Ovary (tissue), 10 donors: ENCODE measurements around the gene KRTCAP3. TPM values are rescaled to one million over a fixed set of nuclear protein-coding genes. Genes with fewer than 3 reads are reported as not detected.
A peak's percentile ranks its signal among the peaks of the same experiment; 100 is the strongest.

Experiments used
- DNase-seq, 5 donors: peaks; one replicate each; pipeline ENCODE4 v3.0.0-alpha.2; 2019 to 2020
- H3K27ac ChIP-seq, 2 donors: fragments of 200-600 bp; one replicate each; pipeline versions ENCODE4 v1.5.1 to v1.8.0; 2019 to 2022
- H3K27me3 ChIP-seq: fragments of 200-600 bp; one replicate; pipeline ENCODE4 v1.8.0; 2022
- H3K36me3 ChIP-seq: fragments of 200-600 bp; sonication (generic); one replicate; pipeline ENCODE4 v1.5.1; 2019
- H3K4me1 ChIP-seq: one replicate; pipeline ENCODE4 v1.8.1; 2013; ENCODE audit warnings: mild to moderate bottlenecking, moderate library complexity; ENCODE audit not compliant: insufficient read depth
- H3K4me3 ChIP-seq: fragments of 200-600 bp; sonication (generic); one replicate; pipeline ENCODE4 v1.5.1; 2017
- H3K9me3 ChIP-seq, 2 donors: fragments of 200-600 bp in 1 of 2; sonication (generic) in 1 of 2; one replicate each; pipeline versions ENCODE4 v1.5.1 to v1.8.1; 2013 to 2019; ENCODE audit warnings: mild to moderate bottlenecking in 1 of 2, moderate library complexity in 1 of 2
- CTCF ChIP-seq, 3 donors: fragments of 450-650 bp in 2 of 3; fragments of 200-600 bp in 1 of 3; IDR thresholded peaks; one replicate each; pipeline versions ENCODE4 v1.5.1 to v1.8.0; 2016 to 2022; ENCODE audit warnings: antibody characterized with exemption in 3 of 3, mild to moderate bottlenecking in 1 of 3
- EP300 ChIP-seq: sonication (generic); formaldehyde crosslinking; IDR thresholded peaks from one replicate; pipeline ENCODE4 v1.6.1; 2017; ENCODE audit warnings: antibody characterized with exemption
- POLR2A ChIP-seq: fragments of 450-650 bp; IDR thresholded peaks from one replicate; pipeline ENCODE4 v1.6.1; 2017; ENCODE audit warnings: antibody characterized with exemption, mild to moderate bottlenecking, moderate library complexity
- WGBS, 3 donors: extraction: QIAGEN DNeasy Blood & Tissue Kit in 1 of 3; methylation state at CpG; one replicate each; pipeline versions ENCODE4 v1.1.5 to v1.1.7; 2013 to 2017; 5-methylcytosine and 5-hydroxymethylcytosine counted together
- intact Hi-C, 4 donors: fragments of 100-400 bp; cut with DNase I; formaldehyde crosslinking; loops; one replicate each; pipeline versions ENCODE4 v1.11.0 to v1.15.1; 2022 to 2023
- long read RNA-seq, 3 donors: library from polyadenylated mRNA in 2 of 3; unstranded in 2 of 3; transcript quantifications; one replicate each; pipeline ENCODE4 v2.0.0 and lab custom pipeline, GENCODE V29; 2021 to 2026
- polyA plus RNA-seq, 2 donors: library from polyadenylated mRNA; stranded (reverse); fragments of 200-250 nt in 1 of 2; fragments of 350-450 nt in 1 of 2; fragmentation: Illumina TruSeq in 1 of 2; extraction: RNeasy Lipid Tissue Mini Kit (QIAGEN cat#74804) in 1 of 2; gene quantifications; one replicate each; pipeline ENCODE4 v1.2.3, GENCODE V29; 2013 to 2014
- total RNA-seq, 7 donors: library from RNA; depleted of rRNA in 2 of 7; stranded (reverse); fragments of >200 nt in 2 of 7; fragmentation: NEBNext Ultra II Directional in 3 of 7; extraction: Animal tissue kit (Norgen Biotek cat#: 25700) in 3 of 7; gene quantifications; one replicate each; pipeline versions ENCODE4 v1.1.0 to v1.2.4, GENCODE V29; 2016 to 2023
- donor health status: DM: no; HTN: no; CAD: no; lungs with moderate emphysema.
- donor health status: DM: no; HTN: no; CAD: no.
- donor health status: Bipolar disorder and iron deficiency.
- donor health status: DM: yes; HTN: yes; CAD: no.
- donor health status: DM: no; HTN: no; CAD: no.
- donor health status: DM: yes; HTN: yes; CAD: no.

Gene KRTCAP3
- total RNA-seq (10 to 100 TPM in 1 of 7 donors, 1 to 10 TPM in 6; 2.0 to 34.5 (median 4.4) TPM), polyA plus RNA-seq (1 to 10 TPM in 1 of 2 donors, under 1 TPM in 1; 0.82 to 2.8 TPM)
- long read RNA-seq, donor 1, partial matches to known transcripts, result 2 of 4 reads
- long read RNA-seq, donor 1, other reads (novel, unspliced or antisense), result 1 of 4 reads
- long read RNA-seq, donor 2, partial matches to known transcripts, result 0 of 5 reads
- long read RNA-seq, donor 2, other reads (novel, unspliced or antisense), result 0 of 5 reads
- long read RNA-seq, donor 3, partial matches to known transcripts, result 1 of 3 reads
- long read RNA-seq, donor 3, other reads (novel, unspliced or antisense), result 1 of 3 reads

- WGBS, 3 donors, result 17 to 39% (median 19%) methylated on average over 73 to 80 of the region's 80 CpGs
- TF ChIP-seq EP300 (no peak), CTCF (IDR thresholded peaks at IDR 0.05) (no peak), POLR2A (no peak)
- H3K36me3 ChIP-seq, result no peaks in the 10 kb centered on the region
These were observed at the start of gene KRTCAP3 for GRCh38 chr2:27441958-27442919. Gene KRTCAP3, plus strand, starts transcription at chr2:27442381. Its CDS starts 32 bp downstream, at chr2:27442413.

GRCh38 chr2:27393225-27393624 is 49.0 kb upstream of the KRTCAP3 start:
- H3K27ac ChIP-seq, result no peak overlapping the region
- no peaks in the 10 kb centered on the region for H3K4me1 ChIP-seq
- WGBS, 3 donors, result 97 to 98% (median 97%) methylated on average over 33 of the region's 33 CpGs
- TF ChIP-seq EP300 (no peak), POLR2A (no peak), CTCF (IDR thresholded peaks at IDR 0.05) (no peak)
- H3K27me3 ChIP-seq, result no peaks in the 10 kb centered on the region
- no peaks in the 10 kb centered on the region for H3K36me3 ChIP-seq
- H3K9me3 ChIP-seq, result no peaks in the 10 kb centered on the region
- H3K4me3 ChIP-seq, result no peak overlapping the region
- intact Hi-C loops, result no loop called here
- DNase-seq, result no peak

More at GRCh38 chr2:27441958-27442919, at the start of gene KRTCAP3:
- peak within 1 kb of the TSS; percentile 18 for H3K4me3 ChIP-seq
- DNase-seq, result peak; percentile 25 to 70 (median 47)
- no peaks in the 10 kb centered on the region for H3K27me3 ChIP-seq
- H3K9me3 ChIP-seq, result no peaks in the 10 kb centered on the region
- H3K27ac ChIP-seq, result peak within 1 kb of the TSS in 1 of 2 donors; percentile 10
- H3K4me1 ChIP-seq, result peaks cover 2% of the 10 kb centered on the region
- intact Hi-C loops, result no loop called here

- Histone ChIP-seq H3K27me3 (no peaks in the 10 kb centered on the region), H3K9me3 (no peaks in the 10 kb centered on the region), H3K36me3 (no peaks in the 10 kb centered on the region), H3K4me1 (no peaks in the 10 kb centered on the region), H3K27ac (no peak overlapping the region), H3K4me3 (no peak overlapping the region)
- TF ChIP-seq EP300 (no peak), POLR2A (no peak), CTCF (IDR thresholded peaks at IDR 0.05) (no peak)
- DNase-seq, result no peak
- WGBS, 3 donors, result 90 to 92% (median 92%) methylated on average over 5 of the region's 5 CpGs
- intact Hi-C loops, result no loop called here
These were observed 43.2 kb upstream of the KRTCAP3 start for GRCh38 chr2:27398962-27399361.

GRCh38 chr2:27400348-27401135 is 41.6 kb upstream of the KRTCAP3 start:
- intact Hi-C loops, result no loop called here
- WGBS, 3 donors, result 91 to 96% (median 94%) methylated on average over 2 of the region's 2 CpGs
- H3K27ac ChIP-seq, result no peak overlapping the region
- H3K36me3 ChIP-seq, result no peaks in the 10 kb centered on the region
- no peaks in the 10 kb centered on the region for H3K9me3 ChIP-seq
- no peak overlapping the region for H3K4me3 ChIP-seq
- no peak for DNase-seq
- TF ChIP-seq CTCF (IDR thresholded peaks at IDR 0.05) (no peak), EP300 (no peak), POLR2A (no peak)
- no peaks in the 10 kb centered on the region for H3K27me3 ChIP-seq
- no peaks in the 10 kb centered on the region for H3K4me1 ChIP-seq
